Frontal cortex (tissue), 4 donors: Measurements from ENCODE around the gene STARD13. TPM values are rescaled to one million over a fixed set of nuclear protein-coding genes. Genes with fewer than 3 reads are reported as not detected.
A peak's percentile ranks its signal among the peaks of the same experiment; 100 is the strongest.

Experiments used
- DNase-seq, 2 donors: peaks; one replicate each; pipeline ENCODE4 v3.0.0; 2012; ENCODE audit warnings: low spot score in 2 of 2
- FAIRE-seq: peaks from 2 replicates; lab custom pipeline; 2012; peaks lifted over from hg19 to GRCh38; lab: Jason Lieb, UNC
- total RNA-seq: library from RNA; depleted of rRNA; stranded (reverse); fragments of >200 nt; gene quantifications from one replicate; pipeline ENCODE4 v1.2.3, GENCODE V29; 2014
- donor health status: control.
- donor health status: control.
- donor health status: control.

STARD13 gene
- total RNA-seq, 1 donor from 2014 or later: 6.5 TPM

DNA sequence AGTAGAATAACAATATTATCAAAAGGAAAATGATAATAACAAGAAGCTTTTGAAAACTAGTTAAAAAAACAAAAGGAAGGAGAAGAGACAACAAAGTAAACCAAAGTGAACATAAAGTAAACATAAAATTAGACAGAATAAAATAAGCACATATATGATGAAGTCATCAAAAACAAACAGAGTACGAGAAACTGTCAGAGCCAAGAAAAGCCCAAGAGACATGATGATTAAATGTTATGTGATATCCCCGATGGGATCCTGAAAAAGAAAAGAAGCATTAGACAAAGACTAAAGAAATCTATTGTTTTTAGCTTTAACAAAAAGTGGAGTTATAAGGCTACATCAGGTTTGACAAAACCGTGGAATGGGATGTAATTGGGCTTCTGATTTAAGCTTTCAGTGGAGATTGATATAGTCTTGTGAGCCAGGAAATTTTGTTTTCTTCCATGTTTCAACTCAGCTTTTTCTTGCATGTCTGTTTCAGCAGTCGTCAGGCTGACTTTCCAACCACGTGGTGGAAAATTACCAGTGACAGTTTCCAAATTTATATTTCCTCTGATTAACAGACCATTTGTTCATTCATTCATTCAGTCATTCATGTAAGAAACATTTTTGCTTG lies 204.5 kb downstream of the STARD13 start:
- DNase-seq: no peak
- no peak for FAIRE-seq

DNA sequence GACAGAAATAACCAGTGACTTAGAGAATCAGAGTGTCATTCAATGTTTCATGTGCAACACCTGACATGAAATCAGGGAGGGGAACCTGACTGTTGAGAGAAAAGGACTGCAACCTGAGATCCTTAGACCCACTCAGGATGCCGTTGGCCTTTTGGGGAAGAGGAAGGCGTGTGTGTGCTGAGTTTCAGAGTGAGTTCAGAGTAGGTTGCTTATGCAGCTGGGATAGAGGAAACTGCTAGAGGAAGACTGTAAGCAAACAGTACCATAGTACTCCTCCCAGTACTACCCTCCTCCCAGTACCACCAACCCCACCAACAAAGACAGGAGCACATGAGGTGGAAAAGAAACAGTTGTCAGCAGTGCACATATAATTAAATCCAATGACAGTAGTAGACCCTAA lies 205.6 kb downstream of the STARD13 start:
- DNase-seq (no peak), FAIRE-seq (no peak)

DNA sequence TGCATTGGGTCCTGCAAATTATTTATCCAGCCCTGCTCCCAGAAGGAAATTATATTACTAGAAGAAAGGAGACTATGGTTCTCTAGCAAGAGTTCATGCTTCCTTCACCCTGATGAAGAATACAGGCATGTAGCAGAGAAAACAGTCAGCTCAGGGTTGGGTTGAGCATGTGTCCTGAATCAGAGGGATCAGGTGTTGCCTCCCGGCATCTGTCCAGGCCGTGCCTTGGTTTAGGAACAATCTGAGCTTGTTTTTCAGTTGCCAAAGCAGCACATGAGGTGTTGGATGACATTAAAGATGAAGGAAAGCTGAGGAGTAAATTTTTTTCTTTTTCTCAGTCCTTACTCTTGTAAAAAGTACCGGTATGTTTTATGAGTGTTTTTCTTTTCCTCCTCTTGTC lies 207.3 kb downstream of the STARD13 start:
- DNase-seq: no peak
- no peak for FAIRE-seq

DNA sequence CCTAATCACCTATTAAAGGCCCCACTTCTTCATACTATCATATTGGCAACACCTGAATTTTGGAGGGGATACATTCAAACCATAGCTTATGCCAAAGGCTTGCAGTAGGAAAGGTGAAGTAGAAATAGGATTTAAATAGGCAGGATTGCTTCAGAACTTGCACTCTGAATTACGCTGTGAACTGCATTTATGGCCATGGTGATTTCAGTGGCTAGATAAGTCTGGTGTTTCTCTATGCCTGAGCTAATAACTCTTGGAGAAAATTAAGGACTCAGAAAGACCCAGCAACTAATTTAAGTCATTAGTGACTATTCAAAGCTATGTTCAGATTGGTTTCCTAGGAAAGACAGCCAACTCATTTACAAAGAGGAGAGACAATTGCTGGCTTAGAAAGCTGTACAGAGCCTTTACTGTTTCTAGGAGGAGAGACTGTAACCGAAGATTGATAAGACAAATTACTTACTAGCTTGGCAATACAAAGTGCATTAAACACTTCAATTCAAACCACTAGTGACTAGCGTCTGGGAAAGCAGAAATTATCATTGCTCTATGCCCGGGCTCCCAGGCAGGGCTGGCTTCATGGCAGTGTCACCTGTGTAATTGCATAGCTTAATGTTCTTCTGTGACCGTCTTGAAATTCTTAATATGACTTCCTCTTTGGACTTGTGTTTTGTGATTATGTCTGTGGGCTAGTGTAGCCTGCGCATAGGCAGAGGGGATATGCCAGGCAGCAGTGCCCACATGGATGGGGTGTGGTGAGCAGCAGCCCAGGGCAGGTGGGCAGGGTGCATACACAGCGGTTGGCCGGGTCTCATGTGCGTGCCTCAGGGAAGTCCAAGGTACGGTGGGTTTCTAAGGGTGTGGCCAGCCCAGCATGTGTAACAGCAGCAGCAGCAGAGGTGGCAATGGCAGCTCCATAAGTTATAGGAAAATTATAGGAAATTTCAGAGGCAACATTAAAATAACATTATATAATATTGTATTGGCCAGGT lies 209.3 kb downstream of the STARD13 start:
- FAIRE-seq (no peak), DNase-seq (no peak)

DNA sequence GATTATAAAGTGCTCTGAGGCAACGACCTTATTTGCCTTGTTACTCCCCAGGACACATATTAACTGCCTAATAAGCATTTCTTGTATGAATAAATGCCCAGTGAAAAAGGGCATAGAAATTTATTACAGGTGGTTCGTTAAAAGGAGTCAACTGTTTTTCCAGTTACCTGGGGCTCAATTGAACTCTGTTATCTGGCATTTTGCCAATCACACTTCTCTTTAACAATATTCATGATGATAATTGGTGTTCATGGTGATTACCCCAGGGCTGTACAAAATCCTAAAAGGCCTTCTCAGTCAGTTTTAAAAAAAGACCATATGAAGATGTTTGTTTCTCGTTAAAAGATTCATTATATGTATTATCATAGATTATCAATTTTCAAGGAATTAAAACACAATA lies 212.2 kb downstream of the STARD13 start:
- FAIRE-seq (no peak), DNase-seq (no peak)

DNA sequence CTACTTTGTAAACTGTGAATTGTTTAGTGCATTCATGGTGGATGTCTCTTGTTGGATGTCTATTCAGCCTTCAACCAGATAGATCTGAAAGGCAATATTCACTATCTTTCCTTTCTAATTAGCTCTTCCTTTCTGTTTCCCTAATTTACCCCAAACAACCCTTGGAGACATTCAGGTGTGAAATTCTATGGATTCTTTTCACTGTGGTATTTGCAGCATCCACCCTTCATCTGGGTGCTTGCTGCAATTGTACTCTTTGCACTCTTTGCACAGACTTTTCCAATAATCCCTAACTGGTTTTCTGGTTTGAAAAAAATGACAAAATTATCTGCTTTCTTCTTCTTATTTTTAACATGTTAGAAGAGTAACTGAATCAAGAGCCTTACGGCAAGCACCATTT lies 212.8 kb downstream of the STARD13 start:
- no peak for DNase-seq
- no peak for FAIRE-seq

DNA sequence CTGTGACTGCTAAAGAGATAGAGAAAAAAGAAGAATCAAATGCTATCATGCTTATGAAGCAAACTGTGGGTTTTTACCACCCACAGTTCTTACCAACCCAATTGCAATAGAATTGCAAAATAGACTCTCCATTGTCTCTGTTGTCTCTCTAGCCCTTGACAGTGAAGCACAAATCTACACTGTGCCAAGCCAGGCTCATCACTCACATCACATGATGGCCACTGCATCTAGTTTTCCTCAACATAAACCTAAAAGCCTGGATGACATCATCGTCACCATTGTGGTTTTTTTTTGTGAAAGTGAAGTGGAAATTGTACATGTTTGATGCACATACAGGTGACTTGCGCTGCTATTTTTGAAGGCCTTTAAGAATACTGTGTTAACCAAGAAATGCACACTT lies 213.3 kb downstream of the STARD13 start:
- FAIRE-seq: no peak
- peak in 1 of 2 donors; percentile 28 for DNase-seq

DNA sequence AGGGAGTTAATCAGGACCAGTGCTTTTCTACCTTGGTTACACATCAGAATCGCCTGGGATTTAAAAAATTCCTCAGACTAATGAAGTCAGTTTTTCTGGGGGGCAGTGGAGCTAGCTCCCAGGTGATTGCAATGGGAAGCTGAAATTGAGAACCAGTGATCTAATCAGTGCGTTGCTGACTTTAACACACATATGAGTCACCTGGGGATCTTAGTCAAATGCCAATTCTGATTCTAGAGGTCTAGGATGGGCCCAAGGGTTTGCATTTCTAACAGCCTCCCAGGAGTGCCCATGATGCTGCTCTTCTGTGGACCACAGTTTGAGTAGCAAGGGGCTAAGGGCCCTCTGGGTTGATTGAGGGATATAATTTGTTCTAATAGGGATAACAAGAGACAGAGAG lies 214.8 kb downstream of the STARD13 start:
- no peak for FAIRE-seq

DNA sequence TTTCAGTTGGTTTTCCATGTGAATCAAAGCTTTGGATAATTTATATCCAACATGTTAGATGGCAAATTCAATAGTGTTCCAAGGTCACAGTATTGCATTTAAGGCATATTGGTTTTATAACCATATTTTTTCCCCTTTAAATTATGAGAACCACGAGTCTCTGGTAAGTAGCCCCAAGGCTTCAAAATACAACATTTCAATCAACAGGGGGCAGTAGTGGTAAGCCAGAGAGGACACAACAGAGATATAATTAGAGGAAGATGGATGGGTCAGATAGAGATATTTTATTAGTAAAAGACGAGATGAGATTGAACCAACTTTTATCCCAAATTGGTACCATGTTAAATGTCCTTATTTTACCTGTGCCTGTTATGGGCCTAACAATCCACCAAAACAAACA lies 216.2 kb downstream of the STARD13 start:
- FAIRE-seq: no peak
- no peak for DNase-seq

More for the DNA sequence above, 214.8 kb downstream of the STARD13 start:
- no peak for DNase-seq

DNA sequence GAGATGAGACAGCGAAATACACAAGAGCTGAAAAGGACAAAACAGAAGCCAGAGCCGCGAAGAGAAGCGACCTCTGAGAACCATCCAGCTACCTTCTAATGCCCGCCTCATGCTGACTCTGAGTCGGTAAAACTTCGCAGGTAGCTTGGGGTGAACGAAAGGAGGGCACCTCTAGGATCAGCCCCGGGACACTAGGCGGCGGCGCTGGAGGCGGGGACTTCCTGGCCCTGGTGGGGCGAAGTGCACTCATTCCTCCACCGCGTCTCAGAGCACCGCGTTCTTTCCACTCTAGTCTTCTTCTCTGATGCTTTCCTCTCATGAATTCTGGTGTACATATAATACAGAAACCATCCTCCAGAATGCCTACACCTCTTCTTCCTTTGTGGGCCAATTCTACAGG lies 219.2 kb downstream of the STARD13 start:
- no peak for FAIRE-seq

DNA sequence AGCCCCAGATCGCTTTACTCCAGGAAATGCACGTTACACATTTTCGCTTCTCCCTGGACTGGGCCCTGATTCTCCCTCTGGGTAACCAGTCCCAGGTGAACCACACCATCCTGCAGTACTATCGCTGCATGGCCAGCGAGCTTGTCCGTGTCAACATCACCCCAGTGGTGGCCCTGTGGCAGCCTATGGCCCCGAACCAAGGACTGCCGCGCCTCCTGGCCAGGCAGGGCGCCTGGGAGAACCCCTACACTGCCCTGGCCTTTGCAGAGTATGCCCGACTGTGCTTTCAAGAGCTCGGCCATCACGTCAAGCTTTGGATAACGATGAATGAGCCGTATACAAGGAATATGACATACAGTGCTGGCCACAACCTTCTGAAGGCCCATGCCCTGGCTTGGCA lies 224.7 kb downstream of the STARD13 start:
- DNase-seq (no peak), FAIRE-seq (no peak)

More for the DNA sequence above, 219.2 kb downstream of the STARD13 start:
- DNase-seq: no peak

DNA sequence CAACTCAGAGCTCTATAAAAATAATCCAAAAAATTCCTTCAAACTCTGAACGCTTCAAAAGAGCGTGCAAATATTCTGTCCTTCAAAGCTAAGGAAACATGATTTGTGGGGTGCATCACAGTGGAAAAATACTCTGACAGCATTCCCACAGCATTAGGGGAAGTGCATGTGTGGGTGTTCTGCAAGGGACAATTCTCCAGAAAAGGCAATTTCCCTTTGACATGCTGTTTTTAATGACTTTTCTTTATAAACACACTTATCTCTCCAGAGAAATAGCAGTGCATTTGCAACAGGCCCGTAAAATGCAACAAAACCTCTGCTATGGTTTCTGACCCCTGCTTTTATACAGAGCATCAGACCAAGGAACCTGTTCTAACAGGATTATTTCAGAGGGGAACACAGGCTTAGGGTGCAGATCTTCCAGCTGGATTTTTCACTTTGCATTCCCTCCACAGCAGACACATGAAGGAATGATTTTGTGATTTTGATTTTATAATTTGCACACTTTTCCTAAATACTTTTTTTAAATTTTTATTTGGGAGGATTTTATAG lies 226.7 kb downstream of the STARD13 start:
- DNase-seq: no peak
- no peak for FAIRE-seq

DNA sequence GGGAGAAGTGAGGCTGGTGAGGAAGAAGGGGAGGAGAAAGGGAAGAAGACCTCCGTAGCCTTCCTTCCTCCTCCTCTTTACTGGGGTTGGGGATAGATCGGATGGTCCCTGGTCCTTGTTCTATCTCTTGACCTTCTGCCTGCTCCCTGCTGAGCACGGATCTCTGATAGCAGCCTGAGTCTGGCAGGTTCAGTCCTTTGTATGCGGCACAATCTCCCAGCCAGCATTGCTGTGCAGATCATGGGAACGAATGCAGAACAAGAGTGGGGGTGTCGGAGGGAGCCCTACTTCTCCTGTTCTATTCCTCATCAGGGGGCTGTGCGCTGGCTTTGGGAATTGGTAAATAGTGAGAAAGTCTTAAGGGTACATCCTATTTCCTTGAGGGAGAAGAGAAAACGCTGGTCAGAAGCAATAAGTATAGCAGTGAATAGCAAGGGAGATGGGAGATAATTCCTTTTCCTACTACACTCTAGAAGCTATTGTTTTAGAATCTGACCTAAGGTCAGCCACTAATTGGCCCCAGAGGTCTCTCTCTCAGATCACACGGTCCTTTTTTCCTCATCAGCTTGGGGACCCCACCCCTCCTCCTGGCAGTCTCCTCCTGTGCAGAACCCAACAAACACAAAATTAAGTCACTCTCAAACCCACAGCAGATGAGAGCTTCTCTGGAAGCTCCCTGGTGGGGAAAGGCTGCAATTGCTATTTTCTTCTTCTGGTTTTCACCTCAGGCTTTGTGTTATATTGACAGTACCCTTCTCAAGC lies 228.4 kb downstream of the STARD13 start:
- DNase-seq (no peak), FAIRE-seq (no peak)

DNA sequence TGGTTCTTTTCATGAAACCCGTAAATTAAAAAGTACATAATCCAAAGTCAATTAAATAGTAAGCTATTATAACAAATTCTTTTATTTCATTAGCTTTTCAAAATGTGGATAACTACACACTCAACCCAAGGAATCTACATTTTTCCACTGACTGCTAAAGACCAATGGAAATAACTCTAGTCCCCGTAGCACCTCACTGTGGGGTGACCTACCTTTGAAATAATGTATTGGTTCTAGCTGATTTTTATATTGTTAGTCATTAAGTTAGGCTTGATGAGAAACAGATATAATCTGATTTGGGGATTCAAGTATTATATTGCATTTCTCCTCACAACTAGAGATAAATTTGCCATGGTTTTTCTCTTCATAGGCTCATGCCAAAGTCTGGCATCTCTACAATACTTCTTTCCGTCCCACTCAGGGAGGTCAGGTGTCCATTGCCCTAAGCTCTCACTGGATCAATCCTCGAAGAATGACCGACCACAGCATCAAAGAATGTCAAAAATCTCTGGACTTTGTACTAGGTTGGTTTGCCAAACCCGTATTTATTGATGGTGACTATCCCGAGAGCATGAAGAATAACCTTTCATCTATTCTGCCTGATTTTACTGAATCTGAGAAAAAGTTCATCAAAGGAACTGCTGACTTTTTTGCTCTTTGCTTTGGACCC lies 232.0 kb downstream of the STARD13 start:
- FAIRE-seq (no peak), DNase-seq (no peak)
